ENCODE measurements around the gene KLHDC3. TPM values are rescaled to one million over a fixed set of nuclear protein-coding genes. Genes with fewer than 3 reads are reported as not detected.
A peak's percentile ranks its signal among the peaks of the same experiment; 100 is the strongest.

Gene KLHDC3
- total RNA-seq, 6 experiments from 2014 or later: 26.4 to 46.2 (median 41.7) TPM

DNA sequence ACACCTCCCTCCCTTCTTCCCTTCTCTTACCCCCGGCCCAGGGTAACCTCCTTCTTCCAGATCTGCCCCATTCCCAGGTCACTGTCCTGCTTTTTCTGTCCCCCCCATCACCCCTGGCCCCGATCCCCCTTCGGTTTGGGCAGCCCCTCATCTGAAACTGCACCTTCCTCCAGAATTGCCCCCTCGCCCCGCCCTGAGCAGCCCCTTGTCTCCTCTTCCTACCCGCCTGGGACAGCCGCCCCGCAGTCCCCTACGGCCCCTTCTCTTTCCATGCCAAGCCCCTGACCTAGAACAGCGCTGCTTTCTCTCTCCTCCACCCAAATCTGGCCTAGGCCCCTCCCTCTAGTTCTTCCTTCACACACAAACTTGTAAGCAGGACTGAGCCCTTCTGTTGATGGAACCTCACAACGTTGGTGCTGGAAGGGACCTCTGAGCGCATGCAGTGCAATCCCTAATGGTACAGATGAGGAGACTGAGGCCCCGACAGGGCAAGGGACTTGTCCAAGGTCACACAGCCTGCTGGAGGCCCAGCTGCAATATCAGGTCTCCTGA, 29.0 kb upstream of the KLHDC3 start:
- Histone ChIP-seq H3K4me1 (peaks cover 0 to 20% (median 3%) of the 10 kb centered on the region in 4 donors), H3K4me3 (peak overlapping the region; percentile 87 to 90 (median 89)), H3K27me3 (no peaks in the 10 kb centered on the region), H3K9me3 (no peaks in the 10 kb centered on the region), H3K36me3 (peaks cover 0 to 7% (median 0%) of the 10 kb centered on the region in 4 donors), H3K27ac (peak overlapping the region in 2 of 3 donors; percentile 52 to 57)
- ATAC-seq: no peak
- WGBS (ENCODE audit: insufficient coverage, low coverage, low lambda C conversion rate, missing lambda C conversion rate): 8% methylated on average over 13 of the region's 13 CpGs
- DNase-seq: peak in 1 of 3 donors; percentile 33
- intact Hi-C loops (cut with DNase I): loop anchor here in 1 of 2 donors (10.0 kb wide), 1 partner anchor 60 kb away; the partner anchor contains the start of gene CNPY3
- no peak for TF ChIP-seq POLR2A (IDR thresholded peaks at IDR 0.05)
- TF ChIP-seq, protein P1, sequence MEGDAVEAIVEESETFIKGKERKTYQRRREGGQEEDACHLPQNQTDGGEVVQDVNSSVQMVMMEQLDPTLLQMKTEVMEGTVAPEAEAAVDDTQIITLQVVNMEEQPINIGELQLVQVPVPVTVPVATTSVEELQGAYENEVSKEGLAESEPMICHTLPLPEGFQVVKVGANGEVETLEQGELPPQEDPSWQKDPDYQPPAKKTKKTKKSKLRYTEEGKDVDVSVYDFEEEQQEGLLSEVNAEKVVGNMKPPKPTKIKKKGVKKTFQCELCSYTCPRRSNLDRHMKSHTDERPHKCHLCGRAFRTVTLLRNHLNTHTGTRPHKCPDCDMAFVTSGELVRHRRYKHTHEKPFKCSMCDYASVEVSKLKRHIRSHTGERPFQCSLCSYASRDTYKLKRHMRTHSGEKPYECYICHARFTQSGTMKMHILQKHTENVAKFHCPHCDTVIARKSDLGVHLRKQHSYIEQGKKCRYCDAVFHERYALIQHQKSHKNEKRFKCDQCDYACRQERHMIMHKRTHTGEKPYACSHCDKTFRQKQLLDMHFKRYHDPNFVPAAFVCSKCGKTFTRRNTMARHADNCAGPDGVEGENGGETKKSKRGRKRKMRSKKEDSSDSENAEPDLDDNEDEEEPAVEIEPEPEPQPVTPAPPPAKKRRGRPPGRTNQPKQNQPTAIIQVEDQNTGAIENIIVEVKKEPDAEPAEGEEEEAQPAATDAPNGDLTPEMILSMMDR (IDR thresholded peaks at IDR 0.05): no peak

DNA sequence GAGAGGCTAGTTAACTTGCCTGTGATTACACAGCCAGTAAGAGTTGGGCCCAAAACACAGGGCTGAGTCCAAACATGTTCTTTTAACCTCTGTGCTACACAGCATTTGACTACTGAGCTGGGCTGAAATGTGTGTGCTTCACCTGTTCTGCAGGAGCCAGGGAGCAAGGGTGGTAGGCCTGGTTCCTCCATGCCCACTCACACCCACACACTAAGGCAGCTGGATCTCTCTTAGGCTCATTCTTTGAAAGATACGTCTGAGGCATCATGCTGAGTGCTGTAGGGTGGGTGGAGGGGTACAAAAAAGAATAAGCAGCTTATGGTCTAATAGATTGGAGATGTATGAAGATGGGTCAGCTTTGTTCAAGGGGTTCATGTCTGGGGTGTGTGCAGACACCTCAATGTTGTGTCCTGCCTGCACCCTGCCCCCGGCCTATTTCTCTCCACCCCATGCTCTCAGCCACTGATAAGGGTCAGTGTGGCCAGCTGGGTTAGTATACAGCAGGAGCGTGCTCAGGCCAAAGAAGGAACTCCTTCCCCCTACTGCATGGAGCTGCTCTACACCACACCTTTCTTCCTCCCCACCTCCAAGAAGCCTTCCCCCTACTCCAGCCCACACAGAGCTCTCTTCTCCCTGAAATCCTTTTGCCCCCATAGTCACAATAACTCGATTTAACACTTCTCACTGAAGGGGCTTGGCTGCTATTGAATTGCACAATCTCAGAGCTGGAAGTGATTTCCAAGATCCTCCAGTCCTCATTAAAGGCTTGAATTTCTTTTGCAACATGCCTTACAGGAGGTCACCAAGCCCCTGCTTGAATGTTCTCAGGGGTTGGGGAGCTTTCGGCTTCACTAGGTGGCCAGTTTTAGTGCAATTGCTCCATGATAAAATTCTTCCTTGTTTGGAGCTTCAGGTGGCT, 26.3 kb upstream of the KLHDC3 start:
- Histone ChIP-seq H3K4me3 (no peak overlapping the region), H3K9me3 (no peaks in the 10 kb centered on the region), H3K4me1 (peaks cover 0 to 19% (median 3%) of the 10 kb centered on the region in 4 donors), H3K36me3 (peaks cover 0 to 13% (median 0%) of the 10 kb centered on the region in 4 donors), H3K27ac (no peak overlapping the region), H3K27me3 (no peaks in the 10 kb centered on the region)
- no peak for TF ChIP-seq POLR2A (IDR thresholded peaks at IDR 0.05)
- TF ChIP-seq, protein P1 (IDR thresholded peaks at IDR 0.05): no peak
- 83% methylated on average over 2 of the region's 5 CpGs for WGBS (ENCODE audit: insufficient coverage, low coverage, low lambda C conversion rate, missing lambda C conversion rate)
- no peak for DNase-seq
- ATAC-seq: no peak
- intact Hi-C loops (cut with DNase I): loop anchor here in 1 of 2 donors (10.0 kb wide), 1 partner anchor 63 kb away; the partner anchor contains the start of gene CNPY3

DNA sequence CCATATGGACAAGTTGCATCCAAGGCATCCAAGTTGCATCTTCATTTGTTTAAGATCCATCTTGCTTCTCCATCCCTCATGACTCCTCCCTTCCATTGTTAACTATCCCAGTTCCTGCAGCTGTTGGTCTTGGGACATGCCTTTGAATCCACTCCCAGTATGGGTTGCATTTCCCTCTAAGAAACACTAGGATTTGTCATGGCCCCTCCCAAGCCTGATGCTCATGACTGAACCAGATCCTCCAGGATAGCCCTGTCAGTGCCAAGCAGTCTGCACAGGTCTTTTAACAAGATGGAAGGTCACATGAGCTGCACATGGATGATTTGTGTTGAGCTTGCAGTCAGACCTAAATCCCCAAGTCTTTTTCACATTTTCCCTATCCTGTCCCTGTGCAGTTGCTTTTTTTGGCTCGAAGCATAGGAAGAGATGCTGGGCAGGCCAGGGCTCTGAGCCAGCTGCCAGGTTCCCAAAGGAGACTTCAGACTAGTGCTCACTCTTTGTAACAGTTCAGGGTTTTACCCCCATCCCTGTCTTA, 25.5 kb upstream of the KLHDC3 start:
- TF ChIP-seq, protein P1 (IDR thresholded peaks at IDR 0.05): no peak
- no peak for TF ChIP-seq POLR2A (IDR thresholded peaks at IDR 0.05)
- no peak for ATAC-seq
- H3K36me3 ChIP-seq: peaks cover 0 to 13% (median 0%) of the 10 kb centered on the region in 4 donors
- no peaks in the 10 kb centered on the region for H3K27me3 ChIP-seq
- H3K4me1 ChIP-seq: peaks cover 0 to 18% (median 3%) of the 10 kb centered on the region in 4 donors
- H3K4me3 ChIP-seq: no peak overlapping the region
- WGBS (ENCODE audit: insufficient coverage, low coverage, low lambda C conversion rate, missing lambda C conversion rate): 50% methylated on average over 1 of the region's 1 CpG
- DNase-seq: no peak
- intact Hi-C loops (cut with DNase I): loop anchor here in 1 of 2 donors (10.0 kb wide), 1 partner anchor 64 kb away; the partner anchor contains the start of gene CNPY3
- no peaks in the 10 kb centered on the region for H3K9me3 ChIP-seq
- H3K27ac ChIP-seq: no peak overlapping the region

DNA sequence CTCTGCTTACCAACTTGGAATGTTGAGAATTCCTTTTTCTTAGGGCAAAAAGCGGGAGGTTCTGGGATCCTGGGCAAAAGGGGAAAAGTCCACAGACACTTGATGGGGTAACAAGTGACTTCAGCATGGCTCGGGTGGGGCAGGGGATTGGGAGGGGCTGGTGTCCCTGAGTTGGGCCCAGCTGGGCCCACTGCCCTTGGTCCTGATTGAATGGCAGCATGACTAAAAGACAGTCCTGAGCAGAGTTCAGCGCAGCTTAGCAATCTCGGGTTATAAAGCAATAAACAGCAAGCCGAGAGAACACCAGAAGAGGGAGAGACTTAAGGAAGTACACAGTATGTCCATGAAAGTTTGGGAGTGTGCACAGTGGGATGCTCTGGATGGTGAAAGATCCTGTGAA, 24.1 kb upstream of the KLHDC3 start:
- Histone ChIP-seq H3K36me3 (peaks cover 0 to 13% (median 0%) of the 10 kb centered on the region in 4 donors), H3K4me1 (peaks cover 0 to 13% (median 3%) of the 10 kb centered on the region in 4 donors), H3K27ac (no peak overlapping the region), H3K9me3 (no peaks in the 10 kb centered on the region), H3K27me3 (no peaks in the 10 kb centered on the region), H3K4me3 (no peak overlapping the region)
- no peak for DNase-seq
- TF ChIP-seq, protein P1 (IDR thresholded peaks at IDR 0.05): no peak
- TF ChIP-seq POLR2A (IDR thresholded peaks at IDR 0.05): no peak
- 85% methylated on average over 3 of the region's 5 CpGs for WGBS (ENCODE audit: insufficient coverage, low coverage, low lambda C conversion rate, missing lambda C conversion rate)
- intact Hi-C loops (cut with DNase I): loop anchor here in 1 of 2 donors (10.0 kb wide), 1 partner anchor 65 kb away; the partner anchor contains the start of gene CNPY3
- no peak for ATAC-seq

Data from right lobe of liver (tissue), 6 donors.